ENCODE data around the gene NEK6.
A peak's percentile ranks its signal among the peaks of the same experiment; 100 is the strongest.

The NEK6 gene

DNA sequence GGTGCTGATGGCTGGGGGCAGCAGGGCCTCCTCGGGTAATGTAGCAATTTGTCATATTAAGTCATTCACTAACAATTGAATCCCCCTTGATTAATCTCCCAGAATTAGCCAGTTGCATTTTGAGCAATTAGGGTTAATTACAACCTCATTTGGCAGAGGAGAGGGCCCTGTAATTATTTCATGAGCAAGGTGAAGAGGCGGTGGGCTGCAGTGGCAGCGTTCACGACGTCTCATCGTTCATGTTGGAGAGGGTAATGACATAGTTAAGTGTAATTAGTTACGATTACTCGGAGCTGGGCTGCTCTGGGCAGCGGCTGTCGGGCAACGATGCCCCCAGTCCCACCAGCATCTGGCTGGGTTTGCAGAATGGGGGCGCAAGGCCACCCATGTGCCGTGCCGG, 46.0 kb downstream of the NEK6 start:
- H3K4me3 Mint-ChIP-seq: no peak overlapping the region
- peaks cover 52% of the 10 kb centered on the region for H3K36me3 Mint-ChIP-seq
- no peak for ATAC-seq
- peaks cover 61% of the 10 kb centered on the region for H3K4me1 Mint-ChIP-seq
- no peaks in the 10 kb centered on the region for H3K9me3 Mint-ChIP-seq
- peak overlapping the region; percentile 59 for H3K27ac Mint-ChIP-seq
- H3K27me3 Mint-ChIP-seq: no peaks in the 10 kb centered on the region

DNA sequence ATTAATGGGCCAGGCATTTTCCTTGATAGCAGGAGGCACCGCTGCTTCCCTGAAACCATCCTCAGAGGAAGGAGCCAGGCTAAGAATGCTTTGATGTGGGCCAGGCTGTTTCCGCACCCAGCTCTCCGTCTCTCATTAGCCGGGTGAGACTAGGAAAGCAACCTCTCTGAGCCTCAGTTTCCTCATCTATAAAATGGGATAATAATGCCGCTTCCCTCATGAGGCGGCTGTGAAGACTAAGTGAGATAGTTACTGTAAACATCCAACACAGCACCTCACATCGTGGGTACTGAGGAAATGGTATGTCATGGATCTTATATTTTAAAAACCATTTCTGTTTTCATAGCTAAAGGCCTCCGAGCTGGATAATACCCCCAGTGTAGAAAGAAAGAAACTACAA, 46.5 kb downstream of the NEK6 start:
- Mint-ChIP-seq H3K4me1 (peaks cover 55% of the 10 kb centered on the region), H3K9me3 (no peaks in the 10 kb centered on the region), H3K36me3 (peaks cover 50% of the 10 kb centered on the region), H3K4me3 (no peak overlapping the region), H3K27ac (no peak overlapping the region), H3K27me3 (no peaks in the 10 kb centered on the region)
- ATAC-seq: no peak

DNA sequence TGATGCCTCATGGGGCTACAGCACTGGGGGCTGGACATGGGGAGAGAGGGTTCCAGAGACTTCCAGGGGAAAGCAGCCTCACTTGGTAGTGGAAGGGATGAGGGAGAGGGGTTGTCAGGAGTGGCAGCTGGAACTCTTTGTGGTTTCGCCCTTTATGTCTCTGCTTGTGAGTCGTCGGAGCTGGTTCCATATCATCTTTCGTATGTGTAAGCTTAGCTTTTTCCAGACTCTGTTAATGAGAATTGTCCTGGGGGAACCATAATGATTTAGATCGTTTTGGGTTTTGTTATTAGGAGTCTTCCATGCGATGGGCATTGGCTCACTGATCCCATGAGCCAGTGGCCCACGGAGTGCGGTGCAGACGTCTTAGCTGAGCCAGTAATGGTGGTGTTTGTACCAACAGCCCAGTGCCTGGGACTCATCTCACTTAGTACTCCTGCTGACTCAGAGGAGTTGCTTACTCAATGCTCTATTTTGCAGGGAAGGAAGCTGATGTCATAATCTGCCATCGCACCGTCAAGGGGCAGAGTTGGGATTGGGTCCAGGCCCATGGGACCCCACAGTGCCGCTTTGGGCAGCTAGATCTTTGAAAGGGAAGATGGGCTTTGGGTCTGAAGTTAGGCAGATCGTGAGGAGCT, 48.5 kb downstream of the NEK6 start:
- Mint-ChIP-seq H3K27me3 (no peaks in the 10 kb centered on the region), H3K4me1 (peaks cover 37% of the 10 kb centered on the region), H3K9me3 (no peaks in the 10 kb centered on the region), H3K36me3 (peaks cover 39% of the 10 kb centered on the region), H3K4me3 (no peak overlapping the region), H3K27ac (peak overlapping the region; percentile 30)
- ATAC-seq: no peak

DNA sequence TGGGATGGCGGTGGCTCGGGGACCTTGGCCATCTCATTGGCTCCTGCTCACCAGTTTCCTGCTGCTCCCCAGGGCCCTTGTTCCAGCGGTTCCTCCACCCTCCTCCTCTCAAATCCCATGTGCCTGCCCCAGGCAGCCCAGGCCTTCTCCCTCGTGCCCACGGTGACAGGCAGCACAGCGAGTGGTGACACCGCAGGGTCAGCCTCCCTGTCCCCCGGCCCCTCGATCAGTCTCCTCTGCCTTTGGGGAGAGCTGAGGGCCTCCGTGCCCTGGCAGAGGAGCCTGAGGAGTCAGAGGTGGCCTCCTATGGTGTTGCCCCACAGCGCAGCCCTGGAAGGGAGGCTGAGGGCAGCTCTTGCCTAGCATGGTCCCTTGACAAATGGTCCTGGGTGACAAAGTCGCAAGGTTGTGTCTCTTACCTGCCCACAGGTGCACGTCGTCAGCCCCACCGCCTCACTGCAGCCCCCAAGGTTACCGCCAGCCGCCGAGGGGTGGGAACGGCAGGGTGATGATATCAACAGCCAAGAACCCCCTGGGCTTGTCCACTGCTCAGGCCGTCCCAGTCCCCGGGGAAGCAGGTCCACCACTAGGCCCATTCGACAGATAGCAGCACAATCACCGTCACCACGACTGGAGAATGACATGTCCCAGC, 49.8 kb downstream of the NEK6 start:
- no peak for ATAC-seq

DNA sequence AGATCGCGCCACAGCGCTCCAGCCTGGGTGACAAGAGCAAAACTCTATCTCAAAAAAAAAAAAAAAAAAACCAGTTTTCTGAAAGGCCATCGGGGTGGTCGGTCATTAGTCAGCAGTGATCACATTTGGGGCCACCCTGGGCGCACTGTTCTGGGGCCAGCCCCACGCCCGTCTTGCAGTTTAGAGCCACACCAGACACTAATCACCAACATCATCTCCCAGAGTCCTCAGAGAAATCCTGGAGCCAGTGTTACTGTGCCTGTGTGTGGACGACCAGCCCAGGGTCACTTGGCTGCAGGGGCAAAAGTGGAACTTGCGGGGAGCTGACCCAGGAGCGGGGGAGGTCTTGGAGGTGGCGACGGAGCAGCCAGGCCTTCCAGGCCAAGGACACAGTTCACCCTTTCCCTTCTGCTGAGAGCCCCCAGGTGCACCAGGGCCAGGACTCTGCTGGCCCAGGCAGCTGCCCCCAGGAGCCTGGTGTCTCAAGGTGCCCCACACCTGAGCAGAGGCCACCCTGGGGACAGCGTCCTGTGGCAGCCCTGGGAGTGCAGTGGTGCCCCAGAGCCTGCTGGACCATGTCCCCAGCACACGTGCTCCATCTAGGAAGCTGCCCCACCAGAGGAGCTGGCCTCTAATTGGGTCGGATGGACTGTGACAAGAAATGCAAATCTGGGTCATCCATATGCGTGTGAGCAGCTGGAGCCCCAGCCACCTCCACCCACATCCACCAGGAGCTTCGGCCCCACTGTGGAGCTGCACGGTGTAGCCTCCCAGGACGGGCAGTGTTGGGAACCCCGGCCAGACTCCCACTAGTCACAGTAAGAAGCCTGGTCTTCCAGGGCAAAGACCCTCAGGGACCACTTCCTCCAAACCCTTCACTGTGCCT, 51.1 kb downstream of the NEK6 start:
- H3K4me3 Mint-ChIP-seq: no peak overlapping the region
- no peak overlapping the region for H3K27ac Mint-ChIP-seq
- no peak for ATAC-seq
- peaks cover 50% of the 10 kb centered on the region for H3K36me3 Mint-ChIP-seq
- H3K4me1 Mint-ChIP-seq: peaks cover 43% of the 10 kb centered on the region
- no peaks in the 10 kb centered on the region for H3K27me3 Mint-ChIP-seq
- H3K9me3 Mint-ChIP-seq: no peaks in the 10 kb centered on the region

More for the DNA sequence above, 49.8 kb downstream of the NEK6 start:
- peaks cover 42% of the 10 kb centered on the region for H3K4me1 Mint-ChIP-seq
- H3K27ac Mint-ChIP-seq: peak overlapping the region; percentile 30
- H3K36me3 Mint-ChIP-seq: peaks cover 50% of the 10 kb centered on the region
- no peaks in the 10 kb centered on the region for H3K27me3 Mint-ChIP-seq
- H3K4me3 Mint-ChIP-seq: no peak overlapping the region
- no peaks in the 10 kb centered on the region for H3K9me3 Mint-ChIP-seq

DNA sequence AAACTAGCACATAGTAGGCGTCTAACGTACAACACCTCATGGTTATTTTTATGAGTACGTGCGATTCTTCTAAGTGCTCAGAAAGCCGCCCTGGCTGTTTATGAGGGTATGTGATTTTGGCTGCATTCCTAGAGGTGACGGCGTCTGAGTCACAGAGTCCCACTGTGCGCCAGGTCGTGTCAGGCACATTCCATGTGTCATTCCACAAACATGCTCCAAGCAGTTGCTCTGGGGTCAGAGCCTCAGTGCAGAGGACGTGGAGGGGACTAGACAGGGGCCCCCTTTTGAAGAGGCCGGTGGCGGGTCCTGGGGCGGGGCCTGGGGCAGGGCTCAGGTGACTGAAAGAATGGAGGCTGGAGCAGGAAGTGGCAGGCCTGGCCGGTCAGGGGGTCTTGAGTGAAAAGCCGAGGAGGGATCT, 51.9 kb downstream of the NEK6 start:
- peaks cover 50% of the 10 kb centered on the region for H3K4me1 Mint-ChIP-seq
- ATAC-seq: no peak
- H3K27ac Mint-ChIP-seq: no peak overlapping the region
- no peak overlapping the region for H3K4me3 Mint-ChIP-seq
- H3K36me3 Mint-ChIP-seq: peaks cover 55% of the 10 kb centered on the region
- H3K27me3 Mint-ChIP-seq: no peaks in the 10 kb centered on the region
- no peaks in the 10 kb centered on the region for H3K9me3 Mint-ChIP-seq

DNA sequence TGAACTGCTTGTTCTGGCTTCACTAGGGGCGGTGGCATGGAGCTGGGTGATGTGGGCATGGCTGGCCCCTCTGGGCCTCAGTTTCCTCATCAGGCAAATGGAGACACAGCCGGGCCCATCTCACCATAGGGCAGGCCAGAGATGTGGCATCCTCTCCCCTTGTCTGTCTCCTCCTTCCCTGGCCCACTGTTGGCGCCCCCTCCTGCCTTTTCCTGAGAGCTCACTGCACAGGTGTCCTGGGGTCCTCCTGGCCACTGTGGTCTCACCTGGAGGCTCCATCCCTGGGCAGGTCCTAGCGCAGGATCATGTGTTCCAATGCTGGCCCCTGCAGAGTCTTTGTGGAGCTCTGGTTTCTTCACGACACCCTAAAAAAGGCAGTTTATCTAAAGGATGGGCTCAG, 53.5 kb downstream of the NEK6 start:
- peaks cover 55% of the 10 kb centered on the region for H3K36me3 Mint-ChIP-seq
- H3K9me3 Mint-ChIP-seq: no peaks in the 10 kb centered on the region
- peaks cover 40% of the 10 kb centered on the region for H3K4me1 Mint-ChIP-seq
- H3K27ac Mint-ChIP-seq: peak overlapping the region; percentile 66
- ATAC-seq: no peak
- H3K4me3 Mint-ChIP-seq: no peak overlapping the region
- no peaks in the 10 kb centered on the region for H3K27me3 Mint-ChIP-seq

DNA sequence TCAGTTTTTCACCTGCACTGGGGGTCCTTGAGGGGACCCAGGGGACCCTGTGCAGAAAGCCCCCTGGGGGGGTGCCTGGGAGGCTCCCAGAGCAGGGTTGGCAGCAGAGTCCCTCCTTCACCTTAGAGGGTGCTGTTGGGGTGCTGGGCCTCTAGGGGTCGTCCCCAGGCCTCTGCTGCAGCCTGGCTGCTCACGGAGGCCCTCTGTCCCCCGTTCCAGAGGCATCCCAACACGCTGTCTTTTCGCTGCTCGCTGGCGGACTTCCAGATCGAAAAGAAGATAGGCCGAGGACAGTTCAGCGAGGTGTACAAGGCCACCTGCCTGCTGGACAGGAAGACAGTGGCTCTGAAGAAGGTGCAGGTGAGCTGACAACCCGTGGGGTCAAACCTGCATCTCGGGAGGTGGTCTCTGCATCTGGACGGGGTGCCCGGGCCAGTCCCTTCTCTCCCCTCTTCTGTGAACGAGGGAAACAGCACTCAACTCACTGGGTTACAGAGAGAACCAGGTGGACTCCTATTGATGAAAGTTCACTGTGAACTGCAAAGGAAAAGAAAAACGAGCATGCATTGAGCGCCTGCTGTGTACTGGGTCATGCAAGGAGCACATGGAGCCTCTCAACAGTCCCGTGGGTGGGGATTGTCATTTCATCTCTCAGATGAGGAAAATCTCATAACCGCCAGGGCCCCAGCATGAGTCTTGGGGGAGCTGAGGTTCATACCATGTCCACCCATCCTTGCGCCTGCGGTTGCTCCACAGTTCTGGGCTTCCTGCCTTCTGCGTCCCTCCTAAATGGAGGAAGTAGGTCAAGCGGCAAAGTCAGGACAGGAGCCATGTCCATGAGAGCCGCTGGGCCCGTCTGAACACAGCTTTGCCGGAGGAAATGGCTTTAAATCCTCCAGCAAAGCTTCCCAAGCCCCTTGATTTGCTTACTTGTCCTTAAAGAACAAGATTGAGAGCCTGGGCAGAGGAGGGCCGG, 54.8 kb downstream of the NEK6 start:
- Mint-ChIP-seq H3K36me3 (peaks cover 64% of the 10 kb centered on the region), H3K27ac (peak overlapping the region; percentile 66), H3K27me3 (no peaks in the 10 kb centered on the region), H3K4me1 (peaks cover 45% of the 10 kb centered on the region), H3K9me3 (no peaks in the 10 kb centered on the region), H3K4me3 (no peak overlapping the region)
- ATAC-seq: no peak

DNA sequence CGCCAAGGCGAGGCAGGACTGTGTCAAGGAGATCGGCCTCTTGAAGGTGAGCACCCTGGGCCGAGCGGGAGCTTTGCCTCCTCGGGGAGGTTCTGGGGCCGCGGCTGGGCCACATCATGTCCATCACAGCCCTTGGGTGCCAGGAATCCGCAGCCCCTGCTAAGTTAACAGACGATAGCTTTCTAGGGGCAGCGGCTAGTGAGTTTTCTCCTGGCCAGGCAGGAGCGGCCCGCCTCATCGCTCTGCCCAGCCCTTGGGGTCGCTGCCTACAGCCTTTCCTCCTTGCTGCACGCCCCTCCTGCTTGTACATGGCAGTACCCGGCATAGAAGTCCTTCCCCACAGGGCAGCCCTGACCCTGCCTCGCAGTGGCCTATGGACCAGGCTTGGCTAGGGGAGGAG, 56.2 kb downstream of the NEK6 start:
- peaks cover 73% of the 10 kb centered on the region for H3K36me3 Mint-ChIP-seq
- H3K9me3 Mint-ChIP-seq: no peaks in the 10 kb centered on the region
- no peak for ATAC-seq
- no peak overlapping the region for H3K4me3 Mint-ChIP-seq
- no peaks in the 10 kb centered on the region for H3K27me3 Mint-ChIP-seq
- H3K27ac Mint-ChIP-seq: peak overlapping the region; percentile 68
- peaks cover 46% of the 10 kb centered on the region for H3K4me1 Mint-ChIP-seq

DNA sequence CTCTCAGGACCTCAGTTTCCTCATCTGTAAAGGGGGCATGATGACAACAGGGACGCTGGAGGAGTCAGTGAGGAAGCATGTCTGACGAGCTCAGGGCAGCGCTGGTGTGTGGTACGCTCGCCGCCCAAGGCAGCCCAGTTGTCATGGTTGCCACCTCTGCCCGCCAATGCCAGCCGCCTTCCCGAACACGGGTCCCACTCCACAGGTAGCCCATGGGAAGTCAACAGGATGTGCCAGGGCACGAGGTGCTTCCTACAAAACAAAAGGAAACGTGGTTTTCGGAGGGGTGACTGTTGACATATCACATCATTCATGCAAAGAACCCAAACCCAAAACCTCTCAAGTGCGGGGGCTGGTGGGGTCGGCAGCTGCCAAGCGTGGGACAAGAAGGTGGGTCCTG, 58.1 kb downstream of the NEK6 start:
- Mint-ChIP-seq H3K27me3 (no peaks in the 10 kb centered on the region), H3K36me3 (peaks cover 91% of the 10 kb centered on the region), H3K9me3 (no peaks in the 10 kb centered on the region), H3K4me3 (no peak overlapping the region), H3K27ac (peak overlapping the region; percentile 22), H3K4me1 (peaks cover 59% of the 10 kb centered on the region)
- ATAC-seq: no peak

DNA sequence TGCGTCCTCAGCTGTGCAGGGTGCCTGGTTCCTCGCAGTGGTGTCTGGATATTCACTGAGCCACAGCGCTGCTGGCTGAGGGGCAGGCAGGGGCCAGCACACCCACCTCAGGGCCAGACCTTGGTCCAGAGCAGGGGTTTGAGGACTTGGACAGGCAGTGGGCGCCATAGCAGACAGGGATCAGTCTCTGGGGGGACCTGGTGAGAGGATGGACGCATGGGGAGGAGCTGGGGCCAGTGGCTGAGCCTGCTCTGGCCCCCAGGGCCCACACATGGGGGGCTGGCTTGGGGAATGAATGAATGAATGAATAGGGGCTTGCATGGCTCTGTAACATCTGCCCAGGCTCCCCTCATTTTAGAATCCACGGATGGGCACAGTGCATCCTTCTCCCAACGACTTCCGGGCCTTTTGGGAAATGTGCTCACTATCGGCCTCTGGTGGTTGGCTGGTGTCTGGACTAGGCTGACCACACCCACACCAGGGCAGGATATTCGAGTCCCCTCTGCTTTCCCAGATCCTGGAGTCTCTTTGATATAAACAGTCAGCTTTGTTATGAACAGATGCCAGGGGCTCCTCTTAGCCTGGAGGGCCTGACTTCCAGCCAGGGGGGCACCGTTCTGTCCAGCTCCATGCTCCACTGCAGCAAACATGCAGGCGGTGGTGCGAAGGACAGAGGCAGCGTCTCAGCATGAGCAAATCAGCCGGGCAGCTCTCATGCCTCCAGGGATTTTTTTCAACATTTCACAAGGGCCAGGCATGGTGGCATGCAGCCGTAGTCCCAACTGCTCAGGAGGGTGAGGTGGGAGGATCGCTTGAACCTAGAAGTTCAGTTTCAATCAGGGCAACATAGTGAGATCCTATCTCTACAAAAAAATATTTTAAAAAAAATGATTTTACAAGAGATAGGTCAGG, 62.6 kb downstream of the NEK6 start:
- peaks cover 54% of the 10 kb centered on the region for H3K4me1 Mint-ChIP-seq
- peaks cover 67% of the 10 kb centered on the region for H3K36me3 Mint-ChIP-seq
- H3K4me3 Mint-ChIP-seq: no peak overlapping the region
- H3K9me3 Mint-ChIP-seq: no peaks in the 10 kb centered on the region
- H3K27ac Mint-ChIP-seq: peak overlapping the region; percentile 70
- H3K27me3 Mint-ChIP-seq: no peaks in the 10 kb centered on the region
- ATAC-seq: no peak

DNA sequence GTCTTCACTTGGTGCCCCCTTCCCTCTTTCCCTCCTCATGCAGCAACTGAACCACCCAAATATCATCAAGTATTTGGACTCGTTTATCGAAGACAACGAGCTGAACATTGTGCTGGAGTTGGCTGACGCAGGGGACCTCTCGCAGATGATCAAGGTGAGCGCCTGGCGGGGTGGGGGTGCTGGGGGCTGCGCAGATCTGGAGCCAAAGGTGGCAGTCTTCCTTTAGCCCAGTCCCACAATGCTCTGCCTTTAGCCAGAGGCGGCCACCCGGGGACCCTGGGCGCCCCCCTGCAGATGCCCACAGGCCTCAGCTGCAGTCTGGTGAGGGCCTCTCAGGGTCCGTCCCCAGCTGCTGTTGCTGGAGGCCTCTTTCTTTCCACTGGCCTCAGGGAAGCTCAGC, 63.7 kb downstream of the NEK6 start:
- ATAC-seq: no peak
- H3K4me1 Mint-ChIP-seq: peaks cover 57% of the 10 kb centered on the region
- no peaks in the 10 kb centered on the region for H3K9me3 Mint-ChIP-seq
- no peak overlapping the region for H3K4me3 Mint-ChIP-seq
- peaks cover 56% of the 10 kb centered on the region for H3K36me3 Mint-ChIP-seq
- H3K27ac Mint-ChIP-seq: peak overlapping the region; percentile 70
- no peaks in the 10 kb centered on the region for H3K27me3 Mint-ChIP-seq

DNA sequence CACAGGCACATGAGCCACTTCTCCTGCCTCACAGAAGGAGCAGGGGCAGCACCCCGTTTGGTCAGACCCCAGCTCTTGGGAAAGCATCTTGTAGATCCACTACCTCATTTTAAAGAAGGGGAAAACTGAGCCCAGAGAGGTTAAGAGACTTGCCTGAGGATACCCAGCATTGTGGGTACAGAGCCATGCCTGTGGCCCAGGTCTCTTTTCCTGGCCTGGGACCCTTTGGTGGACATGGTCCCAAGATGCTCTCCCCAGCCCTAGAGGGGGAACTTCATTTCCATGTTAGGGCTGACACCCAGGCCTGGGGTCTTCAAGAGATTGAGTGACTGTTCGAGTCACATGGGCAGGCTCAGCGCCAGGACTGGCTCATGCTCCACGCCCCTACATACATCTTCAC, 64.2 kb downstream of the NEK6 start:
- H3K27ac Mint-ChIP-seq: peak overlapping the region; percentile 80
- peaks cover 53% of the 10 kb centered on the region for H3K4me1 Mint-ChIP-seq
- H3K27me3 Mint-ChIP-seq: no peaks in the 10 kb centered on the region
- peaks cover 52% of the 10 kb centered on the region for H3K36me3 Mint-ChIP-seq
- H3K9me3 Mint-ChIP-seq: no peaks in the 10 kb centered on the region
- ATAC-seq: no peak
- H3K4me3 Mint-ChIP-seq: no peak overlapping the region
